Measurements from ENCODE around the gene WDR70.
"Not testable (repeated sequence)": the region's sequence is repeated elsewhere in the genome, so short reads cannot be mapped to it uniquely, and the experiment has no call there.

Gene WDR70

GRCh38 chr5:37628876-37629275 is 249.8 kb downstream of the WDR70 start:
- DNase-seq (ENCODE audit: low read depth in 3 of 3, low spot score in 1 of 3), result no peak

DNA sequence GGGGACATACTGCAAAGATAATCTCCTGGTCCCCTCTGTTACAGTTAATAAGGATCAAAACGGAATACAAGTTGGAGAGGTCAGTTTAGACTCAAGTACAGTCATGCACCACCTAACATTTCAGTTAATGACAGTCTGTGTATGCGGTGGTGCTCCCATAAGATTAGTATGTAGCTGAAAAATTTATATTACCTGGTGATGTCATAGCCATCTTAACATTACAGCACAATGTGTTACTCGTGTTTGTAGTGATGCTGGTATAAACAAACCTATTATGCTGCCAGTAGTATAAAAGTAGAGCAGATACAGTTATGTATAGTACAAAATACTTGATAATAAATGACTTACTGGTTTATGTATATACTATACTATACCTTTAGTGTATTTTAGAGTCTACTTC is 252.8 kb downstream of the WDR70 start:
- DNase-seq (ENCODE audit: low read depth in 3 of 3, low spot score in 1 of 3), result no peak

DNA sequence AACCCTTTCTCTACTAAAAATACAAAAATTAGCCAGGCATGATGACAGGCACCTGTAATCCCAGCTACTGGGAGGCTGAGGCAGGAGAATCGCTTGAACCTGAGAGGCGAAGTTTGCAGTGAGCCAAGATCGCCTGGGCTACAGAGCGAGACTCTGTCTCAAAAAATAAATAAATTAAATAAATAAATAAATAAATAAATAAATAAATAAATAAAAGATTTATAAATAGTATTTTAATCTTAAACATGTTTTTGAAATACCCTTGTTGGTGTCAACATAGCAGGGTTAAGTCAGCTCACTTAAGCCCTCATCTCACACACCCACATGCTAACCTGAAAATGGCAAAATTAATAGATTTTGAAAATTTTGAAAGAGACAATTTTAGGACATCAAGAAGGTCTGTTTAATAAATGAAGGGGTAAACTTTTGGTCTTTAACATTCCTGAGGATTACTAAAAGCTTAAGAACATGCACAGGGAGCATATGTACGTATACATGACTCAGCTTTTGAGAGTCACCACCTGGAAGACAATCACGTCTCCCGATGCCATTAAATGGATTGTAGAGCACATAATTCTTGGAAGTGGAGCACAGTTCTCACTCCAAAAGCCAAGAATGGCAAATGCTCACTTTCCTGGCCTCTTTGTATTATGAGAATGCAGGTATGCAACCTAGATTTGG is 258.2 kb downstream of the WDR70 start:
- no peak for DNase-seq (ENCODE audit: low read depth in 3 of 3, low spot score in 1 of 3)

- DNase-seq (ENCODE audit: low read depth in 3 of 3, low spot score in 1 of 3), result no peak
These were observed 259.8 kb downstream of the WDR70 start for GRCh38 chr5:37638897-37639296.

DNA sequence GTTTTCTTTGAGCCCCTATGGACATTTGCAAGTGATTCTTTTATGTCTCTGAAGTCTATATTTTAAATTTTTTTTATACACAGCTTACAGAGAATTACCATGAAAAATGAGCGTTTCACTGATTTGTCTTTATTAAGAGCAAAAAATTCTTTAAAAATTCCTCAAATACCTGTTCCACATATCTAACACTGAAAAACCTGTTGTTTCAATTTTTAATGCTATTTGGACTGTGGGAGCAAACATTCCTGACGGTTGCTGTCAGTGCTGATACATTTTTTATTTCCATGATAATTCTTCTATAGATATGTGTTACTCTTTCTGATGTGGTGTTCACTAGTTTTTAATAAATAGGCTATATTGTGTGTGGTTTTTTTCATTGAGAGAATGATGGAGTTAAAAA is 261.0 kb downstream of the WDR70 start:
- DNase-seq (ENCODE audit: low read depth in 3 of 3, low spot score in 1 of 3), result no peak

DNA sequence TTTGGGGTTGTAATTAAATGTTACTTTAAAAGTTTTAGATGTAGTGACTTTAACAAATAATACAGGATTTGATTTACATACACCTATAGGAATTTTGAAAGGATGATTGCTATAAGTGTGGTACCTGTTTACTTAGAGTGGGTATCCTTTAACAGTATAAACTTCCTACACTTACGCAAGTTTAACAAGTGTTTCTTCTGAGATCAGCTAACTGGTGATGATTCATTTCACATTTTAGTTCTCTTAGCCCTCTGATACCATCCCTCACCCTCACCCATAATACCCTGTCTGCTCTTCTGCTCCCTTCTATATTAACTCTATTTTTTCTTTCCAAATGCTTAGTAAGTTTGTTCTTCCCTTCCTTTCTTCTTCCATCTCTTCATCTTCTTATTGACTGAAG is 262.8 kb downstream of the WDR70 start:
- DNase-seq (ENCODE audit: low read depth in 3 of 3, low spot score in 1 of 3), result no peak

- DNase-seq (ENCODE audit: low read depth in 3 of 3, low spot score in 1 of 3), result no peak
These were observed 266.6 kb downstream of the WDR70 start for GRCh38 chr5:37645707-37646106.

DNA sequence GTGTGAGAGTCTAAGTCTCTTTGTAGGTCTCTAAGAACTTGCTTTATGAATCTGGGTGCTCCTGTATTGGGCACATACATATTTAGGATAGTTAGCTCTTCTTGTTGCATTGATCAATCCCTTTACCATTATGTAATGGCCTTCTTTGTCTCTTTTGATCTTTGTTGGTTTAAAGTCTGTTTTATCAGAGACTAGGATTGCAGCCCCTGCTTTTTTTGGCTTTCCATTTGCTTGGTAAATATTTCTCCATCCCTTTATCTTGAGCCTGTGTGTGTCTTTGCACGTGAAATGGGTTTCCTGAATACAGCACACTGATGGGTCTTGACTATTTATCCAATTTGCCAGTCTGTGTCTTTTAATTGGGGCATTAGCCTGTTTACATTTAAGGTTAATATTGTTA is 275.4 kb downstream of the WDR70 start:
- not testable (repeated sequence) for DNase-seq (ENCODE audit: low read depth in 3 of 3, low spot score in 1 of 3)

DNA sequence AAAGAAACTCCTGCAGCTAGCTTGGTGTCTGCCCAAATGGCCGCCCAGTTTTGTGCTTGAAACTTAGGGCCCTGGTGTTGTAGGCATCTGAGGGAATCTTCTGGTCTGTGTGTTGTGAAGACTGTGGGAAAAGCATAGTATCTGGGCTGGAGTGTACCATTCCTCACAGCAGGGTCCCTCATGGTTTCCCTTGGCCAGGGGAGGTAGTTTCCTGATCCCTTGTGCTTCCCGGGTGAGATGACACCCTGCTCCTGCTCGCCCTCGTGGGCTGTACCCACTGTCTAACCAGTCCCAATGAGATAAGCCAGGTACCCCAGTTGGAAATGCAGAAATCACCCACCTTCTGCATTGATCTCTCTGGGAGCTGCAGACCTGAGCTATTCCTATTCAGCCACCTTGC is 277.9 kb downstream of the WDR70 start:
- no peak for DNase-seq (ENCODE audit: low read depth in 3 of 3, low spot score in 1 of 3)

DNA sequence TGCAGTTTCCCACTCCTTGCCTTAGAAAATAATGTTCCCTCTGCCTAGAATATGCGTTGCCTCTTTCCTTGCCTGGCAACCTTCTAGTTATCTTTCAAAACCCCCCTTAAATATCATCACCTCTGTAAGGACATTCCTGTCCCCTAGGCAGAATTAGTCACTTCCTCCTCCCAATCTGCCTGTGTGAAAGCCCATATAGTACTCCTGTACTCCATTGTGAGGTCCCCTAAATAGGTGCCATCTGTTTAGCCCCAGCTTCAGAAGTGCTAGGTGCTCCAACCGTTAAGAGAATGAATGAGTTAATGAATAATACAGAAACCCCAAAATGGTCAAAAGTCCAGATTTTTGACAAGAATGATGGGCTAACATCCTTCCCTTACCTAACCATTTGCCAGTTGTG is 279.3 kb downstream of the WDR70 start:
- no peak for DNase-seq (ENCODE audit: low read depth in 3 of 3, low spot score in 1 of 3)

- DNase-seq (ENCODE audit: low read depth in 3 of 3, low spot score in 1 of 3), result no peak
These were observed 281.2 kb downstream of the WDR70 start for GRCh38 chr5:37660319-37660718.

DNA sequence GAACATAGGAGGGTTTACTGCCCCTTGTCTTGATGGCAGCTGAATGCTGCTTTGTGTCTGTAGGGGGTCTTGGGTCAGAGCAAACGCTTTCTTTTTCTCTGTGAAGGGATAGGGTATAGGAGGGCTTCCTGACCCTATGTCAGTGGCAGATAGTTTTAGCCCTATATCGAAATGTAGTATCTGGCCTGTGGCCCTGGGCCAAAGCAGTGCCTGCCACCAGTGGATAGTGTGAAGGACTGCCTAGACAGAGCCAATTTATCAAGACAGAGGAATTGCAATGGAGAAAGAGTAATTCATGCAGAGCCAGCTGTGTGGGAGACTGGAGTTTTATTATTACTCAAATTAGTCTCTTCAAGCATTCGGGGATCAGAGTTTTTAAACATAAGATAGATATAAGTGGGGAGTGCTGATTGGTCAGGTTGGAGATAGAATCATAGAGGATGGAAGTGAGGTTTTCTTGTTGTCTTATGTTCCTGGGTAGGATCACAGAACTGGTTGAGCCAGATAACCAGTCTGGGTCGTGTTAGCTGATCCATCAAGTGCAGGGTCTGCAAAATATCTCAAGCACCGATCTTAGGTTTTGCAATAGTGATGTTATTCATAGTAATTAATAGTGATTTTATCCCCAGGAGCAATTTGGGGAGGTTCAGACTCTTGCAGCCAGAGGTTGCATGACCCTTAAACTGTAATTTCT is 282.3 kb downstream of the WDR70 start:
- DNase-seq (ENCODE audit: low read depth in 3 of 3, low spot score in 1 of 3), result no peak

DNA sequence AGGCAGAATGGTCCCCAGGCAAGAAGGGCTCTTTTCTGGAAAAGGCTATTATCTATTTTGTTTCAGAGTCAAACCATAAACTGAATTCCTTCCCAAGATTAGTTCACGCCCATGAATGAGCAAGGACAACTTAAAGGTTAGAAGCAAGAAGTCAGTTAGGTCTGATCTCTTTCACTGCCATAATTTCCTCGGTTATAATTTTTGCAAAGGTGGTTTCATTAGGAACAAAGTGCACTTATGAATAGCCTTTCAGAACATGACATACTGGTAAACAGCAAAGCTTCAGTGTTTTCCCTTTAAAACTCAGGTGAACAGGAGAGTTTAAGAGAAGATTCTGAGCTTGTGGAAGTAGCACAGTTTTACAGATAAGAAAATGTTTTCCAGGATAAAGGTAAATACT is 282.8 kb downstream of the WDR70 start:
- DNase-seq (ENCODE audit: low read depth in 3 of 3, low spot score in 1 of 3), result no peak

- no peak for DNase-seq (ENCODE audit: low read depth in 3 of 3, low spot score in 1 of 3)
These were observed 283.2 kb downstream of the WDR70 start for GRCh38 chr5:37662362-37662761.

GRCh38 chr5:37662789-37663485 is 283.8 kb downstream of the WDR70 start:
- DNase-seq (ENCODE audit: low read depth in 3 of 3, low spot score in 1 of 3), result no peak

DNA sequence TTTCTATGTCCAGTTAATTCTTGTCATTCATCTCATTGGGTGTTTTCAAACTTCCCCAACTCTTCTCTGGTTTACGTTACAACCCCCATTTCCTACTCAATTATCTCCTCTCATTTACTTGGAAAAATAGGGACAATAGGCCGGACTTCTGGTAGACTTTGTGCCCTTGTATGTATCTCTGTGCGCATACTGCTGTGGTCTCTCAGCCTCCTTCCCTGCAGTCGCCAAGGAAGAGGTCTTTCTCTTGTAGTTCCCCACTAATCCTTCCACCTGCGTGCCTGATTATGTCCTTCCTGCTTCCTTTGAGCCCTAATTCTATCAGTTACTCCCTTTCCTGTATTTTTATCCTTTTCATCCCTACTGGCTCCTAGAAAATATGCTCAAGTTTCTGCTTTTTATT is 284.4 kb downstream of the WDR70 start:
- DNase-seq (ENCODE audit: low read depth in 3 of 3, low spot score in 1 of 3), result no peak

DNA sequence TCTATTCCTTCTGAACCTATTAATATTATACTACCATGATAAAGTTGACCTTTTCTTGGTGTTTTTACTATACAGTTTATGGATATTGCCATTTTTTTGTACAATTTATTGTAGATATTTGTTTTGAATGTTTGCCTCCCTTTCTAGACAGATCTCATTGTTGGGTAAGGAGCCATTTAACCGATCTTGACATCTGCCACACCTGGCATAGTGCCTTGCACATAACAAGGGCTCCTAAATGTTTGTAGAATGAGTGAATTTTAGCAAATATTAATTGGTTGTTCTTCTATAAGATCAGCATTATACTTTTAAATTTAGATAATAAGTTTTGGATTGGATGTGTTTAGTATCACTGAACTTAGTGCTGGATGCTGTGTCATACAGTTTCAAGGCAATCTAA is 285.4 kb downstream of the WDR70 start:
- no peak for DNase-seq (ENCODE audit: low read depth in 3 of 3, low spot score in 1 of 3)

DNA sequence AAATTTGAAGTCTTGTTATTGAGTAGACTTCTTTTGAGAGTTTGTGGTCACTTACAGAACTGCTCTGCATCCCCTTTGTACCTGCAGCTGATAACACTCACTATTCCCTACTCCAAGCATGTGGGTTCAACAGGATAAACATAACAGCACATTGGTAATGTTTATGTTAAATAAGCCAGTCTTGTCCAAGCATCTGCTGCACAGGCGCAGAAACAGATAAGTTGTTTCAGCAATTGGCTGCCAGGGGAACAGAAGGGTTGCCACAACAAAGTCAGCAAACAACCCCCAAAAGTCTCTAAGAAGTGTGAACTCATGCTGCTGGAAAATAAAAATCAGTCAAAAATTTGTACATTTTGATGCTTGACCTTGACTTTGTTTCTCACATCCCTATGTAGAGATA is 286.2 kb downstream of the WDR70 start:
- DNase-seq (ENCODE audit: low read depth in 3 of 3, low spot score in 1 of 3), result no peak

- DNase-seq (ENCODE audit: low read depth in 3 of 3, low spot score in 1 of 3), result no peak
These were observed 286.8 kb downstream of the WDR70 start for GRCh38 chr5:37665889-37666288.

DNA sequence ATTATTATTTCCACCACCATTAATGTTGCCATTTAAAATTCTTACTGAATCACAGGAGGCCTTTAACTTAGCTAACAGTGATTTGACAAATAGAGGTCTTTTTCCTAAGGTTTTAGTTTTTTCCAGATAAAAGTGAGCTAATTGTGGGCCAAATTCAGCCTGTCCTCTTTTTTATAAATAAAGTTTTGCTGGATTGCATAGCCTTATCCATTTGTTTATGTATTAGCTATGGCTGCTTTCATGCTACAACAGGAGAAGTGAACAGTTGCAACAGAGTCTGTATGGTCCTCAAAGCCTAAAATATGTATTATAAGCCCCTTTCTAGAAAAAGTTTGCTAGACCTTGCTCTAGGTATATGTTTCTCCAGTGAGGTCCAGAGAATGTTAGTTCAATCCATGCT is 288.3 kb downstream of the WDR70 start:
- DNase-seq (ENCODE audit: low read depth in 3 of 3, low spot score in 1 of 3), result no peak

GRCh38 chr5:37667846-37668245 is 288.7 kb downstream of the WDR70 start:
- DNase-seq (ENCODE audit: low read depth in 3 of 3, low spot score in 1 of 3), result no peak

- no peak for DNase-seq (ENCODE audit: low read depth in 3 of 3, low spot score in 1 of 3)
These were observed 289.5 kb downstream of the WDR70 start for GRCh38 chr5:37668524-37669047.

All from stimulated activated CD4-positive, alpha-beta T cell treated with anti-CD3 and anti-CD28 coated beads, TNF-alpha, amount 100 ng/mL, for 1 hour (primary cell).